ENCODE data around the gene VSNL1. TPM values are rescaled to one million over a fixed set of nuclear protein-coding genes. Genes with fewer than 3 reads are reported as not detected.

Gene VSNL1
- total RNA-seq, 1 donor from 2014 or later = not detected

- Mint-ChIP-seq H3K27ac (ENCODE audit: unreplicated experiment) (no peak overlapping the region), H3K4me1 (ENCODE audit: low read depth) (peaks cover 30% of the 10 kb centered on the region), H3K4me3 (ENCODE audit: unreplicated experiment) (peak overlapping the region; percentile 55), H3K36me3 (ENCODE audit: low read depth) (peaks cover 3% of the 10 kb centered on the region), H3K27me3 (ENCODE audit: low read depth) (peaks cover 77% of the 10 kb centered on the region), H3K9me3 (ENCODE audit: low read depth) (no peaks in the 10 kb centered on the region)
- TF ChIP-seq CTCF (IDR thresholded peaks at IDR 0.05) = no peak
- no peak for DNase-seq (ENCODE audit: low spot score)
Observed at GRCh38 chr2:17538844-17539554, 1.5 kb upstream of the VSNL1 start.

- no peaks in the 10 kb centered on the region for H3K9me3 Mint-ChIP-seq (ENCODE audit: low read depth)
- H3K27ac Mint-ChIP-seq (ENCODE audit: unreplicated experiment) = no peak overlapping the region
- DNase-seq (ENCODE audit: low spot score) = no peak
- H3K4me1 Mint-ChIP-seq (ENCODE audit: low read depth) = peaks cover 30% of the 10 kb centered on the region
- H3K36me3 Mint-ChIP-seq (ENCODE audit: low read depth) = peaks cover 3% of the 10 kb centered on the region
- peak overlapping the region; percentile 83 for H3K4me3 Mint-ChIP-seq (ENCODE audit: unreplicated experiment)
- H3K27me3 Mint-ChIP-seq (ENCODE audit: low read depth) = peaks cover 79% of the 10 kb centered on the region
- TF ChIP-seq CTCF (IDR thresholded peaks at IDR 0.05) = no peak
Observed at GRCh38 chr2:17539611-17540092, 844 bp upstream of the VSNL1 start.

DNA sequence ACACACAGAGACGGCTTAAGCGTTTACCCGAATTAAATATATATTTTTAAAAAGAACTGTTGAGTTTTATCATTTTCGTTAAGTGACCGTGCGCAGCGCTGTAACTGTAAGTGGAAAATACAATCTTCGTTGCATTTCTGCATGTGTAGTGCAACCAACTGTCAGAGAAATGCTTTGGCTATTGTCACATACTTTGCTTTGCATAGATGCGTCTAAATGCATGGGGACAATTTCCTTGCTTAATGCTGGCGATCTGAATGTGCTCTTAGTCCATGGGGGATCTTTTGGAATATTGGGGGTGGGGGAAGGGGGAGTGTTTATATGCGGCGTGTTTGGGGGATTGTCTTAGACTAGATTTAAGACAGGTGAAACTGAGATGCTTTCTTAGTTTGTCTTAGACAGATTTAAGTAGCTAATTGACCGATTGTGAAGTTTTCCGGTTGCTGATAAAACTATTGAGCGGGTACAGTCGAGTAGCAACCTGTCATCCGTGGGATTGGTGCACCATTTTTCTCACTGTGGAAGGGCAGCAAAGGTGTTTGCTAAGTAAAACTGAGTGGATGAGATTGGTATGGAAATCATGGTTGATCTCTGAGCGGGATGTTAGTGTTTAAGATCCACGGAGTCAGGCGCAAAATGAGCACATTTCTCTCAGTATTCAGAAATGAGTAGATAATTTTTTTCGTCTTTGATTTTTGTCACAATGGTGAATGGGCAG is 476 bp downstream of the VSNL1 start:
- no peak for DNase-seq (ENCODE audit: low spot score)
- no peaks in the 10 kb centered on the region for H3K9me3 Mint-ChIP-seq (ENCODE audit: low read depth)
- peak; percentile 26 for TF ChIP-seq CTCF (IDR thresholded peaks at IDR 0.05)
- peaks cover 3% of the 10 kb centered on the region for H3K36me3 Mint-ChIP-seq (ENCODE audit: low read depth)
- peaks cover 30% of the 10 kb centered on the region for H3K4me1 Mint-ChIP-seq (ENCODE audit: low read depth)
- H3K27me3 Mint-ChIP-seq (ENCODE audit: low read depth) = peaks cover 75% of the 10 kb centered on the region
- H3K27ac Mint-ChIP-seq (ENCODE audit: unreplicated experiment) = no peak overlapping the region
- peak overlapping the region; percentile 83 for H3K4me3 Mint-ChIP-seq (ENCODE audit: unreplicated experiment)

- peaks cover 3% of the 10 kb centered on the region for H3K36me3 Mint-ChIP-seq (ENCODE audit: low read depth)
- H3K4me1 Mint-ChIP-seq (ENCODE audit: low read depth) = peaks cover 30% of the 10 kb centered on the region
- TF ChIP-seq CTCF (IDR thresholded peaks at IDR 0.05) = no peak
- H3K27me3 Mint-ChIP-seq (ENCODE audit: low read depth) = peaks cover 73% of the 10 kb centered on the region
- H3K9me3 Mint-ChIP-seq (ENCODE audit: low read depth) = no peaks in the 10 kb centered on the region
- H3K4me3 Mint-ChIP-seq (ENCODE audit: unreplicated experiment) = no peak overlapping the region
- DNase-seq (ENCODE audit: low spot score) = no peak
- H3K27ac Mint-ChIP-seq (ENCODE audit: unreplicated experiment) = no peak overlapping the region
Observed at GRCh38 chr2:17541531-17541950, 1.0 kb downstream of the VSNL1 start.

DNA sequence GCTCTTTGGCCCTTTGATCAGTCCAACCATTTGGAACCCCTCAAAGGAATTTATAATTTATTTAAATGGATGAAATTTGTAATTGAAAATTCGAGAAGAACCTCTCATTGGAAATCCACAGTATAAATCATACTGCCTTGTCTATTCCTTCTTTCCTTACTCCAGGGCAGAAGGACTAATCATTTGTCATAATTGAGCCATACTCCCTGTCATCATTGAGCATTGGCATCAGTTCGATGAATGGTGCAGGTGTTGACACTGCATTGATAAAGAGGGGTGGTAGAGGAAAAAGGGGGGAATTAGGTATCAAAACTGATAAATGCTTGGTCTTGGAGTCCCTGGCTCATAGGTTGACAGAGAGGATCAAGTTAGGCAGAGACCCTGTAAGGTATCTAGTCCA is 2.0 kb downstream of the VSNL1 start:
- H3K4me3 Mint-ChIP-seq (ENCODE audit: unreplicated experiment) = no peak overlapping the region
- H3K27ac Mint-ChIP-seq (ENCODE audit: unreplicated experiment) = no peak overlapping the region
- no peak for TF ChIP-seq CTCF (IDR thresholded peaks at IDR 0.05)
- H3K9me3 Mint-ChIP-seq (ENCODE audit: low read depth) = no peaks in the 10 kb centered on the region
- H3K4me1 Mint-ChIP-seq (ENCODE audit: low read depth) = peaks cover 30% of the 10 kb centered on the region
- DNase-seq (ENCODE audit: low spot score) = no peak
- H3K36me3 Mint-ChIP-seq (ENCODE audit: low read depth) = peaks cover 3% of the 10 kb centered on the region
- peaks cover 69% of the 10 kb centered on the region for H3K27me3 Mint-ChIP-seq (ENCODE audit: low read depth)
